GM23338 (cell line): ENCODE results near the gene GNRH2. TPM values are rescaled to one million over a fixed set of nuclear protein-coding genes. Genes with fewer than 3 reads are reported as not detected.

Experiments
- ATAC-seq: fragments of 200-7000 bp; cut with Tn5 transposase; 3 replicates; pipeline ENCODE4 v1.9.1; 2020
- DNase-seq: peaks from one replicate; pipeline ENCODE4 v3.0.0-alpha.2; 2015; ENCODE audit warnings: low spot score
- H2AFZ ChIP-seq: fragments of 200-600 bp; sonication (generic); 2 replicates; pipeline ENCODE4 v1.8.0; 2016; ENCODE audit warnings: antibody characterized with exemption, mild to moderate bottlenecking, moderate library complexity
- H3F3A ChIP-seq: fragments of 200-600 bp; sonication (generic); replicated peaks from 2 replicates; pipeline ENCODE4 v1.8.0; 2017; ENCODE audit warnings: antibody characterized with exemption, mixed run types, low read depth
- H3K27ac ChIP-seq: fragments of 200-600 bp; sonication (generic); 2 replicates; pipeline ENCODE4 v1.6.1; 2016; ENCODE audit warnings: low read depth
- H3K27me3 ChIP-seq: fragments of 200-600 bp; sonication (generic); 2 replicates; pipeline ENCODE4 v1.8.0; 2016; ENCODE audit warnings: mild to moderate bottlenecking, mixed run types, moderate library complexity; ENCODE audit not compliant: insufficient read depth
- H3K36me3 ChIP-seq: fragments of 200-600 bp; sonication (generic); 2 replicates; pipeline ENCODE4 v1.8.0; 2016; ENCODE audit warnings: mild to moderate bottlenecking; ENCODE audit not compliant: insufficient read depth
- H3K4me1 ChIP-seq: fragments of 200-600 bp; sonication (generic); 2 replicates; pipeline ENCODE4 v1.8.0; 2016; ENCODE audit warnings: mild to moderate bottlenecking, moderate library complexity; ENCODE audit not compliant: insufficient read depth
- H3K4me2 ChIP-seq: fragments of 200-600 bp; sonication (generic); 2 replicates; pipeline ENCODE4 v1.7.1; 2017; ENCODE audit warnings: mixed run types
- H3K4me3 ChIP-seq: fragments of 200-600 bp; sonication (generic); 2 replicates; pipeline ENCODE4 v1.6.1; 2016; ENCODE audit warnings: mixed run types
- H3K79me2 ChIP-seq: fragments of 200-600 bp; sonication (generic); replicated peaks from 2 replicates; pipeline ENCODE4 v1.8.0; 2017; ENCODE audit warnings: mild to moderate bottlenecking; ENCODE audit not compliant: insufficient read depth
- H3K9me2 ChIP-seq: fragments of 200-600 bp; sonication (generic); 2 replicates; pipeline ENCODE4 v1.8.0; 2017; ENCODE audit not compliant: insufficient read depth
- H4K20me1 ChIP-seq: fragments of 200-600 bp; sonication (generic); replicated peaks from 2 replicates; pipeline ENCODE4 v1.8.0; 2017; ENCODE audit warnings: mild to moderate bottlenecking; ENCODE audit not compliant: insufficient read depth
- H3K27ac Mint-ChIP-seq: 2 replicates; pipeline ENCODE4 v1.8.0; 2020; ENCODE audit warnings: inconsistent platforms, mild to moderate bottlenecking, moderate library complexity, mixed read lengths
- H3K27me3 Mint-ChIP-seq: 3 replicates; pipeline ENCODE4 v1.8.0; 2022; ENCODE audit warnings: low read depth, mild to moderate bottlenecking, moderate library complexity, mixed read lengths, inconsistent platforms; ENCODE audit not compliant: insufficient read depth, poor library complexity
- H3K36me3 Mint-ChIP-seq: 3 replicates; pipeline ENCODE4 v1.8.0; 2021; ENCODE audit warnings: low read depth, mild to moderate bottlenecking, inconsistent platforms, moderate library complexity, mixed read lengths
- H3K4me1 Mint-ChIP-seq: 3 replicates; pipeline ENCODE4 v1.8.0; 2020; ENCODE audit warnings: mild to moderate bottlenecking, inconsistent platforms, mixed read lengths
- H3K4me3 Mint-ChIP-seq: 3 replicates; pipeline ENCODE4 v1.8.0; 2021; ENCODE audit warnings: moderate library complexity, mild to moderate bottlenecking, inconsistent platforms, mixed read lengths
- H3K9me3 Mint-ChIP-seq: 3 replicates; pipeline ENCODE4 v1.8.0; 2020; ENCODE audit warnings: moderate library complexity, mild to moderate bottlenecking, inconsistent platforms, mixed read lengths
- CREB1 ChIP-seq: fragments of 250-450 bp; sonication (Bioruptor Pico); IDR thresholded peaks from 2 replicates; pipeline ENCODE4 v1.5.0; 2020; ENCODE audit warnings: low read depth, mild to moderate bottlenecking, moderate library complexity
- EZH2phosphoT487 ChIP-seq: fragments of 200-600 bp; sonication (generic); IDR thresholded peaks from one replicate; pipeline ENCODE4 v1.8.1; 2018; ENCODE audit warnings: antibody characterized with exemption; ENCODE audit not compliant: unreplicated experiment
- JUNB ChIP-seq: IDR thresholded peaks from one replicate; pipeline ENCODE4 v1.6.1; 2016; ENCODE audit warnings: antibody characterized with exemption; ENCODE audit not compliant: unreplicated experiment
- NANOG ChIP-seq: IDR thresholded peaks from 2 replicates; pipeline ENCODE4 v1.6.1; 2016; ENCODE audit warnings: antibody characterized with exemption, borderline replicate concordance
- POLR2AphosphoS5 ChIP-seq: IDR thresholded peaks from 2 replicates; pipeline ENCODE4 v1.6.1; 2016; ENCODE audit warnings: antibody characterized with exemption, low read depth
- STAT1 ChIP-seq: IDR thresholded peaks from one replicate; pipeline ENCODE4 v1.6.1; 2016; ENCODE audit warnings: antibody characterized with exemption; ENCODE audit not compliant: unreplicated experiment
- ZNF114 ChIP-seq: fragments of 250-450 bp; sonication (Bioruptor Pico); IDR thresholded peaks from 2 replicates; pipeline ENCODE4 v1.5.0; 2020; ENCODE audit warnings: mild to moderate bottlenecking, moderate library complexity
- ZNF331 ChIP-seq: fragments of 250-450 bp; sonication (Bioruptor Pico); IDR thresholded peaks from 2 replicates; pipeline ENCODE4 v1.5.0; 2020; ENCODE audit warnings: low read depth, mild to moderate bottlenecking, moderate library complexity
- polyA plus RNA-seq: library from polyadenylated mRNA; unstranded; fragments of >200 nt; fragmentation: Nextera tagmentation; extraction: Ambion mirVana; gene quantifications from 2 replicates; pipeline ENCODE4 v1.2.1, GENCODE V29; 2016
- total RNA-seq: library from RNA; depleted of rRNA; stranded (reverse); fragments of >200 nt; shearing (Covaris generic); gene quantifications from 2 replicates; pipeline ENCODE4 v1.2.3, GENCODE V29; 2014
- TF ChIP-seq, protein P1 (sequence below): IDR thresholded peaks from 2 replicates; pipeline ENCODE4 v1.6.1; 2016; ENCODE audit warnings: antibody characterized with exemption
- TF ChIP-seq, protein P2 (sequence below), 2 experiments: fragments of 200-600 bp in 1 of 2; sonication (generic) in 1 of 2; conservative IDR thresholded peaks; 2 replicates each; pipeline versions ENCODE4 v1.5.1 to v1.6.1; 2016 to 2017; ENCODE audit warnings: antibody characterized with exemption in 2 of 2, low read depth in 2 of 2, mild to moderate bottlenecking in 2 of 2, moderate library complexity in 1 of 2
- TF ChIP-seq, protein P3 (sequence below): IDR thresholded peaks from one replicate; pipeline ENCODE4 v1.6.1; 2018; ENCODE audit warnings: antibody characterized with exemption; ENCODE audit not compliant: unreplicated experiment
- TF ChIP-seq, protein P4 (sequence below): fragments of 250-450 bp; sonication (Bioruptor Pico); IDR thresholded peaks from 2 replicates; pipeline ENCODE4 v1.5.0; 2020; ENCODE audit warnings: mild to moderate bottlenecking, moderate library complexity

Gene GNRH2
- total and polyA plus RNA-seq, 2 experiments from 2014 or later = not detected

DNA sequence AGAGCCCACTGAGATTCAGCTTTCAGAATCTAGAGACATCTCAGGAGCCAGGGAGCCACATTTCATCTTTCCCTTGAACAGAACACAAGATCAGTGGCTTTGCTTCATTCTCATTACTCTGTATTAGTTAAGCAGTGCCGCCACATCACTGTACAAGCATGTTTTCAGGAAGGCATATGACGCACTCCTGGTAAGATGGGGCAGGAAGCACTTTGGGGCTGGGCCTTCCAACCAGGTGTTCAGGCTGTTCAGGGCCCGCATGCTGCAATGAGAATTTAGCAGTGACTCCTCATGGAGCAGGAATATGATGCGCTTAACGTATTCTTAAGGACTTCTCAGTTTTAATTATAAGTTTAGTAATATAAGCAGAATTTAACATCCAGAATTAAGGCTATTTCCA is 29.7 kb upstream of the GNRH2 start (continued):
- TF ChIP-seq, protein P1, sequence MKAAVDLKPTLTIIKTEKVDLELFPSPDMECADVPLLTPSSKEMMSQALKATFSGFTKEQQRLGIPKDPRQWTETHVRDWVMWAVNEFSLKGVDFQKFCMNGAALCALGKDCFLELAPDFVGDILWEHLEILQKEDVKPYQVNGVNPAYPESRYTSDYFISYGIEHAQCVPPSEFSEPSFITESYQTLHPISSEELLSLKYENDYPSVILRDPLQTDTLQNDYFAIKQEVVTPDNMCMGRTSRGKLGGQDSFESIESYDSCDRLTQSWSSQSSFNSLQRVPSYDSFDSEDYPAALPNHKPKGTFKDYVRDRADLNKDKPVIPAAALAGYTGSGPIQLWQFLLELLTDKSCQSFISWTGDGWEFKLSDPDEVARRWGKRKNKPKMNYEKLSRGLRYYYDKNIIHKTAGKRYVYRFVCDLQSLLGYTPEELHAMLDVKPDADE = no peak
- no peak for TF ChIP-seq JUNB
- TF ChIP-seq NANOG = no peak
- no peak for TF ChIP-seq STAT1
- TF ChIP-seq EZH2phosphoT487 = no peak
- TF ChIP-seq, protein P2, sequence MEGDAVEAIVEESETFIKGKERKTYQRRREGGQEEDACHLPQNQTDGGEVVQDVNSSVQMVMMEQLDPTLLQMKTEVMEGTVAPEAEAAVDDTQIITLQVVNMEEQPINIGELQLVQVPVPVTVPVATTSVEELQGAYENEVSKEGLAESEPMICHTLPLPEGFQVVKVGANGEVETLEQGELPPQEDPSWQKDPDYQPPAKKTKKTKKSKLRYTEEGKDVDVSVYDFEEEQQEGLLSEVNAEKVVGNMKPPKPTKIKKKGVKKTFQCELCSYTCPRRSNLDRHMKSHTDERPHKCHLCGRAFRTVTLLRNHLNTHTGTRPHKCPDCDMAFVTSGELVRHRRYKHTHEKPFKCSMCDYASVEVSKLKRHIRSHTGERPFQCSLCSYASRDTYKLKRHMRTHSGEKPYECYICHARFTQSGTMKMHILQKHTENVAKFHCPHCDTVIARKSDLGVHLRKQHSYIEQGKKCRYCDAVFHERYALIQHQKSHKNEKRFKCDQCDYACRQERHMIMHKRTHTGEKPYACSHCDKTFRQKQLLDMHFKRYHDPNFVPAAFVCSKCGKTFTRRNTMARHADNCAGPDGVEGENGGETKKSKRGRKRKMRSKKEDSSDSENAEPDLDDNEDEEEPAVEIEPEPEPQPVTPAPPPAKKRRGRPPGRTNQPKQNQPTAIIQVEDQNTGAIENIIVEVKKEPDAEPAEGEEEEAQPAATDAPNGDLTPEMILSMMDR (conservative IDR thresholded peaks at IDR 0.05; ENCODE audit: low read depth in 2 of 2) = no peak
- TF ChIP-seq CREB1 (CRISPR knock-in tag) = no peak

DNA sequence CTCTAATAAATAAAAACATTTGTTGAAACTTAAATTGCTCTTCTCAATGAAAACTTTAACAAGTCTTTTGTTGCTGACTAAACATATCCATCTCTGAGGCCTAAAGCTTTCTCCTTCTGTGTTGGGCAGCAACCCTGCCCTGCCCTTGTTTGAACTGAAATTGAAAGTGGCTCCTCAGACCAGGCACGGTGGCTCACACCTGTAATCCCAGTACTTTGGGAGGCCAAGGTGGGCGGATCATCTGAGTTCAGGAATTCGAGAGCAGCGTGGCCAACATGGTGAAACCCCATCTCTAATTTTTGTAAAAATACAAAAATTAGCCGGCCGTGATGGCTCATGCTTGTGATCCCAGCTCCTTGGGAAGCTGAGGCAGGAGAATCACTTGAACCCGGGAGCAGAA is 29.2 kb upstream of the GNRH2 start:
- ATAC-seq = no peak
- no peak overlapping the region for H3K27ac ChIP-seq
- H2AFZ ChIP-seq = no peak overlapping the region
- Mint-ChIP-seq H3K27me3 (peaks cover 2% of the 10 kb centered on the region), H3K4me3 (no peak overlapping the region), H3K9me3 (peaks cover 7% of the 10 kb centered on the region), H3K36me3 (peaks cover 40% of the 10 kb centered on the region), H3K4me1 (no peaks in the 10 kb centered on the region), H3K27ac (no peak overlapping the region)
- no peak overlapping the region for H3K4me3 ChIP-seq
- H3K36me3 ChIP-seq = peaks cover 14% of the 10 kb centered on the region
- no peak for DNase-seq
- 0 out of 2 replicates have a peak, but pooled peaks cover 5% of the 10 kb centered on the region for H3K9me2 ChIP-seq
- no peaks in the 10 kb centered on the region for H3F3A ChIP-seq
- no peaks in the 10 kb centered on the region for H3K79me2 ChIP-seq
- no peaks in the 10 kb centered on the region for H3K27me3 ChIP-seq
- no peaks in the 10 kb centered on the region for H3K4me1 ChIP-seq
- no peak overlapping the region for H3K4me2 ChIP-seq
- peaks cover 5% of the 10 kb centered on the region; the same call in 1 of the 2 replicates for H4K20me1 ChIP-seq
- TF ChIP-seq EZH2phosphoT487 = no peak
- TF ChIP-seq ZNF331 (CRISPR knock-in tag) = no peak
- no peak for TF ChIP-seq ZNF114 (CRISPR knock-in tag)
- TF ChIP-seq, protein P3, sequence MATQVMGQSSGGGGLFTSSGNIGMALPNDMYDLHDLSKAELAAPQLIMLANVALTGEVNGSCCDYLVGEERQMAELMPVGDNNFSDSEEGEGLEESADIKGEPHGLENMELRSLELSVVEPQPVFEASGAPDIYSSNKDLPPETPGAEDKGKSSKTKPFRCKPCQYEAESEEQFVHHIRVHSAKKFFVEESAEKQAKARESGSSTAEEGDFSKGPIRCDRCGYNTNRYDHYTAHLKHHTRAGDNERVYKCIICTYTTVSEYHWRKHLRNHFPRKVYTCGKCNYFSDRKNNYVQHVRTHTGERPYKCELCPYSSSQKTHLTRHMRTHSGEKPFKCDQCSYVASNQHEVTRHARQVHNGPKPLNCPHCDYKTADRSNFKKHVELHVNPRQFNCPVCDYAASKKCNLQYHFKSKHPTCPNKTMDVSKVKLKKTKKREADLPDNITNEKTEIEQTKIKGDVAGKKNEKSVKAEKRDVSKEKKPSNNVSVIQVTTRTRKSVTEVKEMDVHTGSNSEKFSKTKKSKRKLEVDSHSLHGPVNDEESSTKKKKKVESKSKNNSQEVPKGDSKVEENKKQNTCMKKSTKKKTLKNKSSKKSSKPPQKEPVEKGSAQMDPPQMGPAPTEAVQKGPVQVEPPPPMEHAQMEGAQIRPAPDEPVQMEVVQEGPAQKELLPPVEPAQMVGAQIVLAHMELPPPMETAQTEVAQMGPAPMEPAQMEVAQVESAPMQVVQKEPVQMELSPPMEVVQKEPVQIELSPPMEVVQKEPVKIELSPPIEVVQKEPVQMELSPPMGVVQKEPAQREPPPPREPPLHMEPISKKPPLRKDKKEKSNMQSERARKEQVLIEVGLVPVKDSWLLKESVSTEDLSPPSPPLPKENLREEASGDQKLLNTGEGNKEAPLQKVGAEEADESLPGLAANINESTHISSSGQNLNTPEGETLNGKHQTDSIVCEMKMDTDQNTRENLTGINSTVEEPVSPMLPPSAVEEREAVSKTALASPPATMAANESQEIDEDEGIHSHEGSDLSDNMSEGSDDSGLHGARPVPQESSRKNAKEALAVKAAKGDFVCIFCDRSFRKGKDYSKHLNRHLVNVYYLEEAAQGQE = no peak
- TF ChIP-seq, protein P1 = no peak
- no peak for TF ChIP-seq JUNB
- TF ChIP-seq, protein P4, sequence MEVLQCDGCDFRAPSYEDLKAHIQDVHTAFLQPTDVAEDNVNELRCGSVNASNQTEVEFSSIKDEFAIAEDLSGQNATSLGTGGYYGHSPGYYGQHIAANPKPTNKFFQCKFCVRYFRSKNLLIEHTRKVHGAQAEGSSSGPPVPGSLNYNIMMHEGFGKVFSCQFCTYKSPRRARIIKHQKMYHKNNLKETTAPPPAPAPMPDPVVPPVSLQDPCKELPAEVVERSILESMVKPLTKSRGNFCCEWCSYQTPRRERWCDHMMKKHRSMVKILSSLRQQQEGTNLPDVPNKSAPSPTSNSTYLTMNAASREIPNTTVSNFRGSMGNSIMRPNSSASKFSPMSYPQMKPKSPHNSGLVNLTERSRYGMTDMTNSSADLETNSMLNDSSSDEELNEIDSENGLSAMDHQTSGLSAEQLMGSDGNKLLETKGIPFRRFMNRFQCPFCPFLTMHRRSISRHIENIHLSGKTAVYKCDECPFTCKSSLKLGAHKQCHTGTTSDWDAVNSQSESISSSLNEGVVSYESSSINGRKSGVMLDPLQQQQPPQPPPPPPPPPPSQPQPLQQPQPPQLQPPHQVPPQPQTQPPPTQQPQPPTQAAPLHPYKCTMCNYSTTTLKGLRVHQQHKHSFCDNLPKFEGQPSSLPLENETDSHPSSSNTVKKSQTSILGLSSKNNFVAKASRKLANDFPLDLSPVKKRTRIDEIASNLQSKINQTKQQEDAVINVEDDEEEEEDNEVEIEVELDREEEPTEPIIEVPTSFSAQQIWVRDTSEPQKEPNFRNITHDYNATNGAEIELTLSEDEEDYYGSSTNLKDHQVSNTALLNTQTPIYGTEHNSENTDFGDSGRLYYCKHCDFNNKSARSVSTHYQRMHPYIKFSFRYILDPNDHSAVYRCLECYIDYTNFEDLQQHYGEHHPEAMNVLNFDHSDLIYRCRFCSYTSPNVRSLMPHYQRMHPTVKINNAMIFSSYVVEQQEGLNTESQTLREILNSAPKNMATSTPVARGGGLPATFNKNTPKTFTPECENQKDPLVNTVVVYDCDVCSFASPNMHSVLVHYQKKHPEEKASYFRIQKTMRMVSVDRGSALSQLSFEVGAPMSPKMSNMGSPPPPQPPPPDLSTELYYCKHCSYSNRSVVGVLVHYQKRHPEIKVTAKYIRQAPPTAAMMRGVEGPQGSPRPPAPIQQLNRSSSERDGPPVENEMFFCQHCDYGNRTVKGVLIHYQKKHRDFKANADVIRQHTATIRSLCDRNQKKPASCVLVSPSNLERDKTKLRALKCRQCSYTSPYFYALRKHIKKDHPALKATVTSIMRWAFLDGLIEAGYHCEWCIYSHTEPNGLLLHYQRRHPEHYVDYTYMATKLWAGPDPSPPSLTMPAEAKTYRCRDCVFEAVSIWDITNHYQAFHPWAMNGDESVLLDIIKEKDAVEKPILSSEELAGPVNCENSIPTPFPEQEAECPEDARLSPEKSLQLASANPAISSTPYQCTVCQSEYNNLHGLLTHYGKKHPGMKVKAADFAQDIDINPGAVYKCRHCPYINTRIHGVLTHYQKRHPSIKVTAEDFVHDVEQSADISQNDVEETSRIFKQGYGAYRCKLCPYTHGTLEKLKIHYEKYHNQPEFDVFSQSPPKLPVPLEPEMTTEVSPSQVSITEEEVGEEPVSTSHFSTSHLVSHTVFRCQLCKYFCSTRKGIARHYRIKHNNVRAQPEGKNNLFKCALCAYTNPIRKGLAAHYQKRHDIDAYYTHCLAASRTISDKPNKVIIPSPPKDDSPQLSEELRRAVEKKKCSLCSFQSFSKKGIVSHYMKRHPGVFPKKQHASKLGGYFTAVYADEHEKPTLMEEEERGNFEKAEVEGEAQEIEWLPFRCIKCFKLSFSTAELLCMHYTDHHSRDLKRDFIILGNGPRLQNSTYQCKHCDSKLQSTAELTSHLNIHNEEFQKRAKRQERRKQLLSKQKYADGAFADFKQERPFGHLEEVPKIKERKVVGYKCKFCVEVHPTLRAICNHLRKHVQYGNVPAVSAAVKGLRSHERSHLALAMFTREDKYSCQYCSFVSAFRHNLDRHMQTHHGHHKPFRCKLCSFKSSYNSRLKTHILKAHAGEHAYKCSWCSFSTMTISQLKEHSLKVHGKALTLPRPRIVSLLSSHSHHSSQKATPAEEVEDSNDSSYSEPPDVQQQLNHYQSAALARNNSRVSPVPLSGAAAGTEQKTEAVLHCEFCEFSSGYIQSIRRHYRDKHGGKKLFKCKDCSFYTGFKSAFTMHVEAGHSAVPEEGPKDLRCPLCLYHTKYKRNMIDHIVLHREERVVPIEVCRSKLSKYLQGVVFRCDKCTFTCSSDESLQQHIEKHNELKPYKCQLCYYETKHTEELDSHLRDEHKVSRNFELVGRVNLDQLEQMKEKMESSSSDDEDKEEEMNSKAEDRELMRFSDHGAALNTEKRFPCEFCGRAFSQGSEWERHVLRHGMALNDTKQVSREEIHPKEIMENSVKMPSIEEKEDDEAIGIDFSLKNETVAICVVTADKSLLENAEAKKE (CRISPR knock-in tag) = no peak
- TF ChIP-seq POLR2AphosphoS5 = no peak
- TF ChIP-seq CREB1 (CRISPR knock-in tag) = no peak
